HEK293T (cell line): ENCODE results near the gene RASSF8.

ENCODE experiments used
- BHLHE40 ChIP-seq: fragments of 450-650 bp; IDR thresholded peaks from 2 replicates; pipeline ENCODE4 v1.6.1; 2016; ENCODE audit warnings: mild to moderate bottlenecking, moderate library complexity, borderline replicate concordance
- ELF4 ChIP-seq: fragments of 450-650 bp; IDR thresholded peaks from 2 replicates; pipeline ENCODE4 v1.6.1; 2017; ENCODE audit warnings: antibody characterized with exemption
- FOXA1 ChIP-seq: fragments of 450-650 bp; IDR thresholded peaks from 2 replicates; pipeline ENCODE4 v1.6.1; 2016; ENCODE audit warnings: mild to moderate bottlenecking
- FOXM1 ChIP-seq: fragments of 450-650 bp; IDR thresholded peaks from 2 replicates; pipeline ENCODE4 v1.6.1; 2017; ENCODE audit warnings: mild to moderate bottlenecking, borderline replicate concordance
- NFRKB ChIP-seq: fragments of 450-650 bp; IDR thresholded peaks from 2 replicates; pipeline ENCODE4 v1.6.1; 2016; ENCODE audit warnings: mild to moderate bottlenecking, moderate library complexity
- SP1 ChIP-seq: fragments of 450-650 bp; IDR thresholded peaks from 2 replicates; pipeline ENCODE4 v1.6.1; 2017
- TARDBP ChIP-seq: fragments of 450-650 bp; IDR thresholded peaks from 2 replicates; pipeline ENCODE4 v1.6.1; 2016

DNA sequence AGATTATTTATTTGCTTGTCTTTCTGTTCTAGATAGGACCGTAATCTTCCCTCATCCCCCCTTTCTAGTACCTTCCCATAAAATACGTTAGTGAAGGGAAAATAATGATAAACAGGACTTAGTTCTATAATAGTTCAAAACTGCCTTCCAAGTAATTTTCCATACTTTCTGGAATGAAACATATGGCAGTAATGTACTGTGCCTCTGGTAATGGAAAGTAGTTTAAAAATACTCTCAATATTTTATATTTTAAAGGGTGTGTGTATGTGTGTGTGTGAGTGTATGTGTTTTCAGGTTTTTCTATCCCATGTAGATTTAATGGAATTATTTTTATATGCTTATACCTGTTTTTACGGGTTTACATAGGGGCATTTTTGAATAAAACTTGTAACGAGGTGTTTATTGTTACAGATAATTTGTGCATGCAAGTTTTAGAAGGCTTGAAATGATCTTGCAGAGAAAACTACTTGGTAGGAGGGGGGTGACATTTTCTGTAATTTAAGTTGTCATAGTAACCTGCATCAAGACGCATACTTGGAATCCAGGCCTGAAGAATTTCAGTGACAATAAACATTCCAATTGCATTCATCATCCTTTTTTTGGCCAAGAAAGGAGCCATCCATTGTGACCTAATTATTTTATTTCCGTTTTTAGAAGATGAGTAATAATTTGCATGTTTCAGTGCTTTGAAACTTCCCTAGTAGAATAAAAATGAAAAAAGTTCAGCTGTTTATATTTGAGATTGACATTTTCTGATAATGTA, 38.9 kb downstream of the RASSF8 start:
- TF ChIP-seq ELF4 (no peak), FOXA1 (no peak), FOXM1 (no peak), NFRKB (no peak), TARDBP (no peak), SP1 (no peak), BHLHE40 (no peak)
